Activated gamma-delta T cell treated with anti-CD3 and anti-CD28 coated beads, Interleukin-2, amount 50 U/mL, for 16 hours (primary cell): ENCODE measurements around the gene CCDC86.

Source experiments
- DNase-seq: peaks from one replicate; pipeline ENCODE4 v3.0.0-alpha.2; 2020; ENCODE audit warnings: low read depth

CCDC86 gene

GRCh38 chr11:60852982-60853950, 11.4 kb downstream of the CCDC86 start:
- DNase-seq = no peak

- DNase-seq = no peak
Observed at GRCh38 chr11:60854140-60854846, 12.4 kb downstream of the CCDC86 start.

GRCh38 chr11:60854847-60855725, 13.2 kb downstream of the CCDC86 start:
- no peak for DNase-seq

- DNase-seq = no peak
Observed at GRCh38 chr11:60855726-60856633, 14.1 kb downstream of the CCDC86 start, which contains the start of gene PTGDR2. TSS of gene PTGDR2 (minus strand) at chr11:60855950. CDS start at chr11:60853722, 2,228 bp downstream.

- no peak for DNase-seq
Observed at GRCh38 chr11:60857378-60858232, 15.7 kb downstream of the CCDC86 start.

GRCh38 chr11:60858236-60858635, 16.3 kb downstream of the CCDC86 start:
- DNase-seq = no peak

- DNase-seq = no peak
Observed at GRCh38 chr11:60858731-60859464, 17.0 kb downstream of the CCDC86 start.

- no peak for DNase-seq
Observed at GRCh38 chr11:60859616-60860250, 17.8 kb downstream of the CCDC86 start.

GRCh38 chr11:60860943-60861342, 19.0 kb downstream of the CCDC86 start:
- DNase-seq = no peak

GRCh38 chr11:60862171-60862570, 20.3 kb downstream of the CCDC86 start:
- DNase-seq = no peak

- no peak for DNase-seq
Observed at GRCh38 chr11:60863550-60864521, 21.9 kb downstream of the CCDC86 start.

- no peak for DNase-seq
Observed at GRCh38 chr11:60864856-60865513, 23.1 kb downstream of the CCDC86 start.

GRCh38 chr11:60866911-60867870, 25.3 kb downstream of the CCDC86 start, which contains the start of gene ZP1:
TSS of gene ZP1 (plus strand) at chr11:60867542. CDS start at chr11:60867562, 20 bp downstream.
- DNase-seq = no peak

- no peak for DNase-seq
Observed at GRCh38 chr11:60867871-60868681, 26.2 kb downstream of the CCDC86 start.
